Left hindlimb (tissue), 1 donor: ENCODE results near the gene CHST4.
"Not testable (repeated sequence)": the region's sequence is repeated elsewhere in the genome, so short reads cannot be mapped to it uniquely, and the experiment has no call there.

Experiments
- DNase-seq: peaks from one replicate; pipeline ENCODE4 v3.0.0-alpha.2; 2018

The CHST4 gene

GRCh38 chr16:71526111-71526631 lies at the start of gene CHST4:
Gene CHST4, plus strand, starts transcription at chr16:71526426. Its CDS starts 10,252 bp downstream, at chr16:71536678.
- DNase-seq: no peak

GRCh38 chr16:71476457-71477124 lies 49.6 kb upstream of the CHST4 start:
- DNase-seq: no peak

- DNase-seq: no peak
Observed at GRCh38 chr16:71479420-71479819, 46.8 kb upstream of the CHST4 start.

GRCh38 chr16:71480956-71481355 lies 45.3 kb upstream of the CHST4 start:
- no peak for DNase-seq

GRCh38 chr16:71482569-71482968 lies 43.7 kb upstream of the CHST4 start:
- no peak for DNase-seq

- DNase-seq: peak; percentile 89
Observed at GRCh38 chr16:71484006-71484893, 42.0 kb upstream of the CHST4 start.

- DNase-seq: no peak
Observed at GRCh38 chr16:71489122-71489521, 37.1 kb upstream of the CHST4 start, which contains the start of gene ZNF19. Gene ZNF19, minus strand, starts transcription at chr16:71489324. Its CDS starts 7,210 bp downstream, at chr16:71482114.

GRCh38 chr16:71490361-71490760 lies 35.9 kb upstream of the CHST4 start:
- DNase-seq: no peak

- no peak for DNase-seq
Observed at GRCh38 chr16:71491054-71491453, 35.2 kb upstream of the CHST4 start.

GRCh38 chr16:71492786-71493185 lies 33.4 kb upstream of the CHST4 start:
- no peak for DNase-seq

- no peak for DNase-seq
Observed at GRCh38 chr16:71493213-71493612, 33.0 kb upstream of the CHST4 start.

GRCh38 chr16:71498031-71498430 lies 28.2 kb upstream of the CHST4 start:
- DNase-seq: no peak

- DNase-seq: no peak
Observed at GRCh38 chr16:71499775-71500364, 26.4 kb upstream of the CHST4 start.

- no peak for DNase-seq
Observed at GRCh38 chr16:71500964-71501363, 25.3 kb upstream of the CHST4 start.

GRCh38 chr16:71501547-71501946 lies 24.7 kb upstream of the CHST4 start:
- DNase-seq: no peak

GRCh38 chr16:71504051-71504450 lies 22.2 kb upstream of the CHST4 start:
- DNase-seq: not testable (repeated sequence)

GRCh38 chr16:71504901-71505300 lies 21.3 kb upstream of the CHST4 start:
- no peak for DNase-seq

- no peak for DNase-seq
Observed at GRCh38 chr16:71507061-71507460, 19.2 kb upstream of the CHST4 start.

GRCh38 chr16:71513302-71513701 lies 12.9 kb upstream of the CHST4 start:
- no peak for DNase-seq

- no peak for DNase-seq
Observed at GRCh38 chr16:71514476-71514875, 11.8 kb upstream of the CHST4 start.

GRCh38 chr16:71515026-71515425 lies 11.2 kb upstream of the CHST4 start:
- no peak for DNase-seq

GRCh38 chr16:71520550-71520949 lies 5.7 kb upstream of the CHST4 start:
- no peak for DNase-seq
